ENCODE data around the gene SEMA7A. TPM values are rescaled to one million over a fixed set of nuclear protein-coding genes. Genes with fewer than 3 reads are reported as not detected.
A peak's percentile ranks its signal among the peaks of the same experiment; 100 is the strongest.

The SEMA7A gene
- total and polyA plus RNA-seq, 2 experiments from 2014 or later, result 0.99 to 11.9 TPM

GRCh38 chr15:74417225-74417624 lies 16.5 kb downstream of the SEMA7A start:
- H3K27me3 ChIP-seq, result no peaks in the 10 kb centered on the region
- H3K27ac ChIP-seq, result no peak overlapping the region
- TF ChIP-seq, protein P1, sequence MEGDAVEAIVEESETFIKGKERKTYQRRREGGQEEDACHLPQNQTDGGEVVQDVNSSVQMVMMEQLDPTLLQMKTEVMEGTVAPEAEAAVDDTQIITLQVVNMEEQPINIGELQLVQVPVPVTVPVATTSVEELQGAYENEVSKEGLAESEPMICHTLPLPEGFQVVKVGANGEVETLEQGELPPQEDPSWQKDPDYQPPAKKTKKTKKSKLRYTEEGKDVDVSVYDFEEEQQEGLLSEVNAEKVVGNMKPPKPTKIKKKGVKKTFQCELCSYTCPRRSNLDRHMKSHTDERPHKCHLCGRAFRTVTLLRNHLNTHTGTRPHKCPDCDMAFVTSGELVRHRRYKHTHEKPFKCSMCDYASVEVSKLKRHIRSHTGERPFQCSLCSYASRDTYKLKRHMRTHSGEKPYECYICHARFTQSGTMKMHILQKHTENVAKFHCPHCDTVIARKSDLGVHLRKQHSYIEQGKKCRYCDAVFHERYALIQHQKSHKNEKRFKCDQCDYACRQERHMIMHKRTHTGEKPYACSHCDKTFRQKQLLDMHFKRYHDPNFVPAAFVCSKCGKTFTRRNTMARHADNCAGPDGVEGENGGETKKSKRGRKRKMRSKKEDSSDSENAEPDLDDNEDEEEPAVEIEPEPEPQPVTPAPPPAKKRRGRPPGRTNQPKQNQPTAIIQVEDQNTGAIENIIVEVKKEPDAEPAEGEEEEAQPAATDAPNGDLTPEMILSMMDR (IDR thresholded peaks at IDR 0.05; ENCODE audit: low read depth, low read length), result no peak
- no peak overlapping the region for H3K4me3 ChIP-seq
- H3K36me3 ChIP-seq, result no peaks in the 10 kb centered on the region
- no peaks in the 10 kb centered on the region for H3K9me3 ChIP-seq (ENCODE audit: low read depth)
- peaks cover 27% of the 10 kb centered on the region for H3K4me1 ChIP-seq (ENCODE audit: low read depth)
- DNase-seq (ENCODE audit: low read depth in 1 of 2, low spot score in 1 of 2), result peak in 1 of 2 donors; percentile 56

- H3K27me3 ChIP-seq, result no peaks in the 10 kb centered on the region
- peaks cover 17% of the 10 kb centered on the region for H3K4me1 ChIP-seq (ENCODE audit: low read depth)
- no peak for DNase-seq (ENCODE audit: low read depth in 1 of 2, low spot score in 1 of 2)
- H3K4me3 ChIP-seq, result no peak overlapping the region
- no peaks in the 10 kb centered on the region for H3K36me3 ChIP-seq
- TF ChIP-seq, protein P1 (IDR thresholded peaks at IDR 0.05; ENCODE audit: low read depth, low read length), result no peak
- no peaks in the 10 kb centered on the region for H3K9me3 ChIP-seq (ENCODE audit: low read depth)
- no peak overlapping the region for H3K27ac ChIP-seq
These were observed 17.5 kb downstream of the SEMA7A start for GRCh38 chr15:74415966-74416916.

DNA sequence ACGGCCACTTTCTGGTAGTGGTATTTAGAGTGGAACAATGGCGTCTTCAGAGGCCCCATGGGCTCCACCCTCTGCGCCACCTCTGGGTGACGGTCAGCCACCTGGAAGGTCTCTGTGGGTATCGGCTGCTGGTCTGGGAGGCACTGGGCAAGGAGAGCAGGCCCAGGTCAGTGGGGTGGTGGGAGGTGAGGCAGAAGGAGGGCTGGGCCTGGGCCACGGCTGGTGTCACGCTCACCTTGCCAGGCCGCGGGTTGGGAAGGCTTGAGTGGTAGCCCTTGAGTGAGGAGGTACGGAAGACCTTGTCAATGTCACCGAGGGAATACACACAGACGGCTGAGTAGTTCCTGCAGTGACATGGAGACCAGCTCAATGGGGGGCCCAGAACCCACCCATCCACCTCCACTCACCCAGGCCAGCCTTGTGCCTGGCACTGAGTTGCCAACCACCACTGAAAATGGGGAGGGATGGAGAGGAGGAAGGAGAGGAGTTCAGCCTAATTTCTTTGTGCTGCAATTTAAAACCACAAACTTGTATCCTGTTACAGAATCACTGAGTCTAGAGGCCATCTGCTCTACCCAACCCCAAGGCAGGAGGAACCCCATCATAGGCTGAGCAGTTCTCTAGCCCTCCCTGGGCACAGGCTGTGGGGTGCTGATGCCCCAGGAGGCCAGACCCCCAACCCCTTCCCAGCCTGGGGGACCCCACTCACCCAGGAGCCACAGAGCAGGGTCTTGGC lies 19.0 kb downstream of the SEMA7A start:
- no peak for DNase-seq (ENCODE audit: low read depth in 1 of 2, low spot score in 1 of 2)
- H3K9me3 ChIP-seq (ENCODE audit: low read depth), result no peaks in the 10 kb centered on the region
- peaks cover 3% of the 10 kb centered on the region for H3K4me1 ChIP-seq (ENCODE audit: low read depth)
- no peaks in the 10 kb centered on the region for H3K36me3 ChIP-seq
- H3K27me3 ChIP-seq, result no peaks in the 10 kb centered on the region
- H3K27ac ChIP-seq, result no peak overlapping the region
- H3K4me3 ChIP-seq, result no peak overlapping the region
- TF ChIP-seq, protein P1 (IDR thresholded peaks at IDR 0.05; ENCODE audit: low read depth, low read length), result no peak

GRCh38 chr15:74414081-74414580 lies 19.6 kb downstream of the SEMA7A start:
- peaks cover 3% of the 10 kb centered on the region for H3K4me1 ChIP-seq (ENCODE audit: low read depth)
- TF ChIP-seq, protein P1 (IDR thresholded peaks at IDR 0.05; ENCODE audit: low read depth, low read length), result no peak

GRCh38 chr15:74413350-74414080 lies 20.2 kb downstream of the SEMA7A start:
- DNase-seq (ENCODE audit: low read depth in 1 of 2, low spot score in 1 of 2), result no peak
- H3K27me3 ChIP-seq, result no peaks in the 10 kb centered on the region
- no peaks in the 10 kb centered on the region for H3K36me3 ChIP-seq
- H3K27ac ChIP-seq, result no peak overlapping the region
- TF ChIP-seq, protein P1 (IDR thresholded peaks at IDR 0.05; ENCODE audit: low read depth, low read length), result no peak
- peaks cover 1% of the 10 kb centered on the region for H3K4me1 ChIP-seq (ENCODE audit: low read depth)
- no peak overlapping the region for H3K4me3 ChIP-seq
- no peaks in the 10 kb centered on the region for H3K9me3 ChIP-seq (ENCODE audit: low read depth)

More at GRCh38 chr15:74414081-74414580, 19.6 kb downstream of the SEMA7A start:
- H3K4me3 ChIP-seq, result no peak overlapping the region
- DNase-seq (ENCODE audit: low read depth in 1 of 2, low spot score in 1 of 2), result no peak
- no peaks in the 10 kb centered on the region for H3K9me3 ChIP-seq (ENCODE audit: low read depth)
- no peak overlapping the region for H3K27ac ChIP-seq
- no peaks in the 10 kb centered on the region for H3K27me3 ChIP-seq
- H3K36me3 ChIP-seq, result no peaks in the 10 kb centered on the region

Measured in cardiac muscle cell (in vitro differentiated cells and primary cell).